H1 (cell line): Measurements from ENCODE around the gene VSX1. TPM values are rescaled to one million over a fixed set of nuclear protein-coding genes. Genes with fewer than 3 reads are reported as not detected.

ENCODE experiments used
- CTCF ChIA-PET: fragments of 300-600 bp; sonication (Branson Sonifier 250); formaldehyde crosslinking; loops from one replicate; lab custom pipeline; 2021; ENCODE audit not compliant: partially characterized antibody; lab: Charles Lee
- POLR2A ChIA-PET: fragments of 300-600 bp; sonication (Branson Sonifier 250); formaldehyde crosslinking; loops from one replicate; lab custom pipeline; 2021; ENCODE audit warnings: inconsistent platforms; ENCODE audit not compliant: partially characterized antibody; lab: Charles Lee
- DNase-seq, 2 experiments: peaks; one replicate each; pipeline versions ENCODE4 v3.0.0 to v3.0.0-alpha.2; 2010 to 2022; ENCODE audit warnings: low spot score in 2 of 2, low read depth in 1 of 2, mixed read lengths in 1 of 2
- FAIRE-seq: peaks from 2 replicates; lab custom pipeline; 2011; peaks lifted over from hg19 to GRCh38; lab: Jason Lieb, UNC
- H2AFZ ChIP-seq: 2 replicates; pipeline ENCODE4 v1.8.1; 2012; ENCODE audit warnings: low read length, inconsistent platforms
- H2AK5ac ChIP-seq: 2 replicates; pipeline ENCODE4 v1.6.1; 2013; ENCODE audit warnings: low read depth, low read length
- H2BK120ac ChIP-seq: replicated peaks from 2 replicates; pipeline ENCODE3; 2013; ENCODE audit warnings: low read depth, low read length, inconsistent platforms
- H2BK12ac ChIP-seq: 2 replicates; pipeline ENCODE4 v1.6.1; 2013; ENCODE audit warnings: low read depth, low read length
- H2BK15ac ChIP-seq: 2 replicates; pipeline ENCODE4 v1.6.1; 2013; ENCODE audit warnings: low read length
- H2BK20ac ChIP-seq: 2 replicates; pipeline ENCODE4 v1.6.1; 2013; ENCODE audit warnings: low read length
- H2BK5ac ChIP-seq: 2 replicates; pipeline ENCODE4 v1.6.1; 2013; ENCODE audit warnings: low read depth, low read length
- H3K14ac ChIP-seq: 2 replicates; pipeline ENCODE4 v1.6.1; 2013; ENCODE audit warnings: inconsistent platforms; ENCODE audit not compliant: insufficient read length
- H3K18ac ChIP-seq: 2 replicates; pipeline ENCODE4 v1.6.1; 2013; ENCODE audit warnings: low read length; ENCODE audit errors: extremely low read depth
- H3K23ac ChIP-seq: 2 replicates; pipeline ENCODE4 v1.6.1; 2013; ENCODE audit warnings: inconsistent platforms; ENCODE audit not compliant: insufficient read length
- H3K23me2 ChIP-seq: 2 replicates; pipeline ENCODE4 v1.6.1; 2013; ENCODE audit warnings: low read depth, low read length
- H3K27ac ChIP-seq: 2 replicates; pipeline ENCODE4 v1.6.1; 2011; ENCODE audit warnings: low read depth, low read length, inconsistent platforms
- H3K27me3 ChIP-seq, 4 experiments: replicated peaks in 1 of 4; 1 replicate in 1 of 4; 2 replicates in 3 of 4; pipeline versions ENCODE4 v1.6.1 to v1.8.1; 2011 to 2013; ENCODE audit warnings: low read length in 3 of 4, mild to moderate bottlenecking in 3 of 4, inconsistent platforms in 2 of 4, mixed read lengths in 2 of 4, moderate library complexity in 1 of 4; ENCODE audit not compliant: control insufficient read depth in 3 of 4, insufficient read depth in 3 of 4; ENCODE audit errors: extremely low read depth in 1 of 4
- H3K36me3 ChIP-seq, 4 experiments: 2 replicates each; pipeline versions ENCODE4 v1.6.1 to v1.8.1; 2011 to 2013; ENCODE audit warnings: mild to moderate bottlenecking in 4 of 4, low read length in 3 of 4, moderate library complexity in 2 of 4, control low read depth in 1 of 4, inconsistent platforms in 1 of 4; ENCODE audit not compliant: insufficient read depth in 4 of 4, control insufficient read depth in 2 of 4
- H3K4ac ChIP-seq: replicated peaks from 2 replicates; pipeline ENCODE3; 2013; ENCODE audit warnings: low read length, low read depth, mixed read lengths, inconsistent platforms; ENCODE audit not compliant: insufficient read length
- H3K4me1 ChIP-seq, 4 experiments: replicated peaks in 1 of 4; 1 replicate in 1 of 4; 2 replicates in 3 of 4; pipeline versions ENCODE4 v1.6.1 to v1.8.1; 2011 to 2013; ENCODE audit warnings: low read length in 3 of 4, inconsistent platforms in 2 of 4, mixed read lengths in 1 of 4; ENCODE audit not compliant: insufficient read depth in 4 of 4, control insufficient read depth in 3 of 4
- H3K4me2 ChIP-seq, 2 experiments: 2 replicates each; pipeline versions ENCODE4 v1.6.1 to v1.8.1; 2011 to 2013; ENCODE audit warnings: low read depth in 2 of 2, low read length in 2 of 2, control low read depth in 1 of 2, inconsistent platforms in 1 of 2, mild to moderate bottlenecking in 1 of 2; ENCODE audit not compliant: insufficient read depth in 1 of 2
- H3K4me3 ChIP-seq, 4 experiments: fragments of 200-600, 300-600 bp in 1 of 4; sonication (generic), shearing (Covaris generic), sonication (Bioruptor Twin) in 1 of 4; 2 replicates each; pipeline versions ENCODE4 v1.5.1 to v1.8.1; 2011 to 2016; ENCODE audit warnings: low read length in 4 of 4, low read depth in 3 of 4, control low read depth in 2 of 4, inconsistent platforms in 2 of 4, mild to moderate bottlenecking in 2 of 4, mixed read lengths in 1 of 4, moderate library complexity in 1 of 4; ENCODE audit not compliant: insufficient read depth in 2 of 4; ENCODE audit errors: extremely low read depth in 1 of 4
- H3K56ac ChIP-seq: replicated peaks from 2 replicates; pipeline ENCODE3; 2013; ENCODE audit warnings: low read depth, mild to moderate bottlenecking, mixed read lengths, low read length, inconsistent platforms; ENCODE audit not compliant: insufficient read length
- H3K79me1 ChIP-seq: 2 replicates; pipeline ENCODE4 v1.6.1; 2013; ENCODE audit warnings: low read depth, low read length, control low read depth
- H3K79me2 ChIP-seq, 2 experiments: 2 replicates each; pipeline versions ENCODE4 v1.6.1 to v1.8.1; 2012 to 2013; ENCODE audit warnings: low read length in 2 of 2, mild to moderate bottlenecking in 2 of 2, inconsistent platforms in 1 of 2; ENCODE audit not compliant: insufficient read depth in 2 of 2, control insufficient read depth in 1 of 2
- H3K9ac ChIP-seq, 4 experiments: replicated peaks in 1 of 4; 1 replicate in 1 of 4; 2 replicates in 3 of 4; pipeline versions ENCODE4 v1.6.1 to v1.8.1; 2011 to 2013; ENCODE audit warnings: low read depth in 3 of 4, low read length in 3 of 4, control low read depth in 2 of 4, mild to moderate bottlenecking in 2 of 4, moderate library complexity in 2 of 4, inconsistent platforms in 1 of 4; ENCODE audit errors: extremely low read depth in 1 of 4
- H3K9me3 ChIP-seq, 2 experiments: 2 replicates each; pipeline versions ENCODE4 v1.6.1 to v1.8.1; 2012 to 2013; ENCODE audit warnings: mild to moderate bottlenecking in 2 of 2, moderate library complexity in 2 of 2, control low read depth in 1 of 2, inconsistent platforms in 1 of 2, low read depth in 1 of 2, low read length in 1 of 2, mixed read lengths in 1 of 2; ENCODE audit not compliant: insufficient read depth in 2 of 2
- H4K20me1 ChIP-seq, 2 experiments: replicated peaks in 1 of 2; 2 replicates each; pipeline versions ENCODE3 to v1.8.1; 2011 to 2013; ENCODE audit warnings: inconsistent platforms in 2 of 2, low read length in 2 of 2, mild to moderate bottlenecking in 1 of 2; ENCODE audit not compliant: insufficient read depth in 2 of 2, control insufficient read depth in 1 of 2
- H4K5ac ChIP-seq: 2 replicates; pipeline ENCODE4 v1.6.1; 2013; ENCODE audit warnings: low read length, low read depth, mixed read lengths, inconsistent platforms; ENCODE audit not compliant: insufficient read length
- H4K8ac ChIP-seq: 2 replicates; pipeline ENCODE4 v1.8.0; 2013; ENCODE audit warnings: mild to moderate bottlenecking, moderate library complexity, low read length, inconsistent platforms; ENCODE audit not compliant: insufficient read depth; ENCODE audit errors: extremely low read depth
- H4K91ac ChIP-seq: replicated peaks from 2 replicates; pipeline ENCODE3; 2013; ENCODE audit warnings: low read length, mixed read lengths, inconsistent platforms; ENCODE audit not compliant: insufficient read length
- CREB1 ChIP-seq: IDR thresholded peaks from 2 replicates; pipeline ENCODE4 v1.6.1; 2012; ENCODE audit warnings: inconsistent platforms
- CTBP2 ChIP-seq: IDR thresholded peaks from 2 replicates; pipeline ENCODE4 v1.7.0; 2011; ENCODE audit warnings: borderline replicate concordance, mild to moderate bottlenecking, moderate library complexity, mixed read lengths, low read length; ENCODE audit not compliant: insufficient read depth, insufficient read length
- GABPA ChIP-seq: IDR thresholded peaks from 2 replicates; pipeline ENCODE4 v1.6.1; 2011; ENCODE audit warnings: mild to moderate bottlenecking, low read length, moderate library complexity, borderline replicate concordance; ENCODE audit not compliant: insufficient read depth
- JUND ChIP-seq: IDR thresholded peaks from 2 replicates; pipeline ENCODE4 v1.6.1; 2011; ENCODE audit warnings: mild to moderate bottlenecking, improper control_type of control experiment, low read length
- NRF1 ChIP-seq: IDR thresholded peaks from 2 replicates; pipeline ENCODE4 v1.6.1; 2011; ENCODE audit warnings: mild to moderate bottlenecking, low read depth, low read length, improper control_type of control experiment
- RXRA ChIP-seq: IDR thresholded peaks from 2 replicates; pipeline ENCODE4 v1.6.1; 2011; ENCODE audit warnings: low read depth, mild to moderate bottlenecking, low read length, moderate library complexity; ENCODE audit not compliant: insufficient read depth
- SP2 ChIP-seq: IDR thresholded peaks from 2 replicates; pipeline ENCODE4 v1.6.1; 2012; ENCODE audit warnings: mild to moderate bottlenecking, low read length, inconsistent platforms
- WGBS, 2 experiments: shearing (Covaris generic) in 1 of 2; methylation state at CpG; one replicate each; pipeline versions ENCODE4 v1.1.6 to v1.1.7; 2013 to 2015; ENCODE audit warnings: low lambda C conversion rate in 2 of 2, mixed read lengths in 2 of 2, inconsistent platforms in 1 of 2, low coverage in 1 of 2, missing lambda C conversion rate in 1 of 2; ENCODE audit not compliant: insufficient replicate concordance in 2 of 2, insufficient coverage in 1 of 2, insufficient read length in 1 of 2; ENCODE audit errors: extremely low coverage in 1 of 2, missing lambda C conversion rate in 1 of 2; 5-methylcytosine and 5-hydroxymethylcytosine counted together
- polyA plus RNA-seq, 7 experiments: library from polyadenylated mRNA; depleted of rRNA in 3 of 7; stranded (reverse) in 5 of 7; unstranded in 2 of 7; fragments of >200 nt in 5 of 7; fragments of 200-250 nt in 2 of 7; gene quantifications; 1 replicate in 5 of 7; 2 replicates in 1 of 7; 4 replicates in 1 of 7; pipeline versions ENCODE4 v1.2.1 to v1.2.3, GENCODE V29; 2011 to 2013; ENCODE audit warnings: missing spikeins in 2 of 7, mixed read lengths in 2 of 7
- total RNA-seq: library from RNA; stranded (reverse); fragmentation: NEBNext Ultra II Directional; extraction: Animal tissue kit (Norgen Biotek cat#: 25700); gene quantifications from 2 replicates; pipeline ENCODE4 v1.2.1, GENCODE V29; 2021

VSX1 gene
- total and polyA plus RNA-seq, 2 of the 8 experiments (the other 6 are each of a cell fraction or from before 2014, with no cell fraction given): 0.14 TPM; not detected in 1

DNA sequence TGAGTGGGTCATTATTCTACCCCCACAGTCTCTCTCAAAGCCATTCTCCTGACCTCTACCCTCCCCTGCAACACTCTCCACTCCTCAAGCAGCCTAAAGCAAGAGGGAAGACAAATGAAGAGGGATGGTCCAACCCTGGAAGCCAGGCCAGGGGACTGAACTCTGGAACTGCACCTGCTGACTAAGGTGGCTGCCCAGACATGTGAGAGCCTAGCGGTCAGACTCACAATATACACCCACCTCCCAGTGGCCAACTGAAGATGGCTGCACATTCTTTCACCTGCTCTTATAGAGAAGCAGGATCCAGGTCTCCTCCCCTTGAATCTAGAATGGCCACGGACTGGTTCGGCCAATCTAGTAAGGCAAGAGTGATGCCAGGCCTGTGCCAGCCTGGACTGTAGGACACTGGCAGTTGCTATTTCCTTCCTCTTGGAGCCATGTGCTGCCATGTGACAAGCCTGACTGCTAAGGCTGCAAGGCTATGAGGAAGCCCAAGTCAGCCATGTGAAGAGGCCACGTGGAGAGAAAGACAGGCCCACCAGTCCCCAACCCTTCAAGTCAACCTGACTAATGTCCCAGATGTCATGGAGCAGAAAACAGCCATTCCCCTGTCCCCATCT, 55.8 kb downstream of the VSX1 start:
- Histone ChIP-seq H2BK5ac (no peak overlapping the region), H3K18ac (no peak overlapping the region), H3K79me1 (no peaks in the 10 kb centered on the region), H2AK5ac (no peak overlapping the region), H3K14ac (no peak overlapping the region), H2BK12ac (no peak overlapping the region), H3K9me3 (no peaks in the 10 kb centered on the region), H3K27me3 (no peaks in the 10 kb centered on the region), H3K4ac (no peak overlapping the region), H3K9ac (no peak overlapping the region), H3K56ac (no peak overlapping the region), H3K23me2 (no peaks in the 10 kb centered on the region), H3K4me3 (no peak overlapping the region), H4K8ac (no peak overlapping the region), H2AFZ (no peak overlapping the region), H2BK120ac (no peak overlapping the region), H3K4me2 (no peak overlapping the region), H3K23ac (no peak overlapping the region), H4K91ac (no peak overlapping the region), H2BK20ac (no peak overlapping the region)
- no peak for FAIRE-seq
- POLR2A ChIA-PET: no interaction called here
- TF ChIP-seq RXRA: no peak
- TF ChIP-seq GABPA: no peak
- TF ChIP-seq CREB1: no peak
- TF ChIP-seq JUND: no peak
- TF ChIP-seq SP2: no peak
- TF ChIP-seq CTBP2: no peak
- no peak for TF ChIP-seq NRF1
- TF ChIP-seq, all 59 proteins: peak for 0
- Histone ChIP-seq H3K79me2 (no peaks in the 10 kb centered on the region), H3K27ac (no peak overlapping the region), H4K5ac (no peak overlapping the region), H2BK15ac (no peak overlapping the region), H3K36me3 (no peaks in the 10 kb centered on the region), H4K20me1 (no peaks in the 10 kb centered on the region), H3K4me1 (no peaks in the 10 kb centered on the region)
- 93% methylated on average over 4 of the region's 4 CpGs; no CpG with 5 or more reads in 1 of the 2 experiments for WGBS, 2 experiments
- CTCF ChIA-PET: interaction anchor here (1.4 kb wide), 1 partner anchor 39 kb away, joined by 3 read pairs; no protein-coding TSS in a partner anchor
- DNase-seq: no peak
